ENCODE results near the gene INMT. TPM values are rescaled to one million over a fixed set of nuclear protein-coding genes. Genes with fewer than 3 reads are reported as not detected.

Gene INMT
- total and polyA plus RNA-seq, 2 of the 8 experiments (the other 6 are each of a cell fraction or from before 2014, with no cell fraction given) = 0.60 to 0.94 TPM

DNA sequence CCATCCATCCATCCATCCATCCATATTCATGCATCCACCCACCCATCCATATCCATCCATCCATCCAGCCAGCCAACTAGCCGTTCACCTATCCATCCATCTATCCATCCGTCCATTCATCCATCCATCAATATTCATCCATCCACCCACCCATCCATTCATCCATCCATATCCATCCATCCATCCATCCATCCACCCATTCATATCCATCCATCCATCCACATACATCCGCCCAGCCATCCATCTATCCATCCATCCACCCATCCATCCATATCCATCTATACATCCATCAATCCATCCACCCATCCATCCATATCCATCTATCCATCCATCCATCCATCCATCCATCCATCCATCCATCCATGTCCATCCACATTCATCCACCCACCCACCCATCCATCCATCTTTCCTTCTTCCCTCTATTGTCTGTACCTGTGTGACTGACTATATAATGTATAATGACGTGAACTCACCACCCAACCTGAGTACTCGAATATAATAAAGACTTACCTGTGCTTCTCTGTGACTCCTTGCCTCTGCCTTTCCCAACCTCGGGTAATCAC is 2.5 kb downstream of the INMT start (continued):
- no peak for TF ChIP-seq EP300 (IDR thresholded peaks at IDR 0.05; ENCODE audit: borderline replicate concordance in 1 of 2, low read depth in 2 of 2, low read length in 2 of 2)
- no peak for TF ChIP-seq ASH2L (IDR thresholded peaks at IDR 0.05; ENCODE audit: low read length)
- TF ChIP-seq SIRT6 (IDR thresholded peaks at IDR 0.05; ENCODE audit: low read length) = no peak
- TF ChIP-seq NRF1 (IDR thresholded peaks at IDR 0.05; ENCODE audit: low read depth, low read length) = no peak
- TF ChIP-seq CBX5 (IDR thresholded peaks at IDR 0.05; ENCODE audit: low read depth, low read length) = no peak
